Psoas muscle (tissue), 8 donors: ENCODE results near the gene LCOR. TPM values are rescaled to one million over a fixed set of nuclear protein-coding genes. Genes with fewer than 3 reads are reported as not detected.

Source experiments
- ATAC-seq, 4 donors: fragments of 200-7000 bp; cut with Tn5 transposase; one replicate each; pipeline ENCODE4 v1.9.1; 2020; ENCODE audit warnings: moderate library complexity in 3 of 4, mild to moderate bottlenecking in 2 of 4
- DNase-seq, 2 donors: peaks; one replicate each; pipeline ENCODE4 v3.0.0-alpha.2; 2020
- H3K27ac ChIP-seq: fragments of 200-600 bp; one replicate; pipeline ENCODE4 v1.8.0; 2022
- H3K27me3 ChIP-seq, 3 donors: fragments of 200-600 bp in 1 of 3; one replicate each; pipeline versions ENCODE4 v1.6.1 to v1.8.0; 2013 to 2022; ENCODE audit warnings: low read length in 2 of 3, mild to moderate bottlenecking in 2 of 3, moderate library complexity in 1 of 3; ENCODE audit not compliant: insufficient read depth in 3 of 3
- H3K36me3 ChIP-seq, 2 donors: fragments of 200-600 bp in 1 of 2; one replicate each; pipeline versions ENCODE4 v1.6.1 to v1.8.0; 2013 to 2022; ENCODE audit warnings: low read depth in 1 of 2, mild to moderate bottlenecking in 1 of 2, moderate library complexity in 1 of 2; ENCODE audit not compliant: insufficient read depth in 1 of 2
- H3K4me1 ChIP-seq: fragments of 200-600 bp; one replicate; pipeline ENCODE4 v1.8.0; 2022
- H3K4me3 ChIP-seq: fragments of 200-600 bp; one replicate; pipeline ENCODE4 v1.8.0; 2022; ENCODE audit warnings: mild to moderate bottlenecking
- H3K9me3 ChIP-seq: fragments of 200-600 bp; one replicate; pipeline ENCODE4 v1.8.0; 2022
- WGBS, 3 donors: extraction: QIAGEN DNeasy Blood & Tissue Kit; methylation state at CpG; one replicate each; pipeline versions ENCODE4 v1.1.6 to v1.1.7; 2013; 5-methylcytosine and 5-hydroxymethylcytosine counted together
- intact Hi-C, 2 donors: fragments of 100-400 bp; cut with DNase I; formaldehyde crosslinking; loops; one replicate each; pipeline versions ENCODE4 v1.11.0 to v1.14.2; 2022
- polyA plus RNA-seq, 3 donors: library from polyadenylated mRNA; stranded (reverse); fragments of 200-250 nt; gene quantifications; one replicate each; pipeline ENCODE4 v1.2.3, GENCODE V29; 2013
- total RNA-seq, 4 donors: library from RNA; stranded (reverse); fragmentation: NEBNext Ultra II Directional in 2 of 4; extraction: Animal tissue kit (Norgen Biotek cat#: 25700) in 2 of 4; gene quantifications; one replicate each; pipeline versions ENCODE4 v1.2.1 to v1.2.4, GENCODE V29; 2021 to 2023
- TF ChIP-seq, protein P1 (sequence below): fragments of 200-600 bp; IDR thresholded peaks from one replicate; pipeline ENCODE4 v1.8.0; 2022; ENCODE audit warnings: antibody characterized with exemption
- donor health status: healthy with polysubstance abuse.
- donor health status: DM: no; HTN: no; CAD: no; lungs with moderate emphysema.
- donor health status: Bipolar disorder and iron deficiency.
- donor health status: healthy.
- donor health status: DM: yes; HTN: yes; CAD: no.
- donor health status: DM: no; HTN: no; CAD: no.
- donor health status: DM: no; HTN: no; CAD: no.
- donor health status: DM: yes; HTN: yes; CAD: no.

The LCOR gene
- total and polyA plus RNA-seq, 7 donors = 1.7 to 30.4 (median 13.6) TPM

DNA sequence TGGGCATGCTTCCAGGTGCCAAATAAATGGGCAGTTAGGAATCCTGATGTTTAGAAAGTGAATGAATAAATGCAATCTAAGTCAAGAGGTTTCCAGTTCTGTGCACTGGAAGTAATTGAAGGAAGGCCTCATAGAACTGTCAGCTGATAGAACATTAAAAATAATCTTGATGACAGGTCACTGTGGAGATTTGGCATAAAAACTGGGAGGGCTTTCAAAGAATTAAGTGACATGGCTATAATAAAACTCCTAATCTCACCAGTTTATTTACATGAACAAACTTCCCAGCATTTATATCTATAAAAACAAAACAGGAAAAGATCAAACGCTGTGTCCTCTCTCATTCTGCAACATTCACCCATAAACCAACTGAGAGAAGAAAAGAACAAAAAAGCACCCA is 183.1 kb downstream of the LCOR start:
- H3K27me3 ChIP-seq = no peaks in the 10 kb centered on the region
- peak overlapping the region; percentile 68 for H3K27ac ChIP-seq
- no peaks in the 10 kb centered on the region for H3K9me3 ChIP-seq
- intact Hi-C loops = loop anchor here in 1 of 2 donors (10.0 kb wide), 1 partner anchor 60 kb away; no protein-coding TSS in a partner anchor
- no peak overlapping the region for H3K4me3 ChIP-seq
- no peaks in the 10 kb centered on the region for H3K36me3 ChIP-seq
- DNase-seq (no peak), ATAC-seq (peak in 1 of 4 donors; percentile 71)
- TF ChIP-seq, protein P1, sequence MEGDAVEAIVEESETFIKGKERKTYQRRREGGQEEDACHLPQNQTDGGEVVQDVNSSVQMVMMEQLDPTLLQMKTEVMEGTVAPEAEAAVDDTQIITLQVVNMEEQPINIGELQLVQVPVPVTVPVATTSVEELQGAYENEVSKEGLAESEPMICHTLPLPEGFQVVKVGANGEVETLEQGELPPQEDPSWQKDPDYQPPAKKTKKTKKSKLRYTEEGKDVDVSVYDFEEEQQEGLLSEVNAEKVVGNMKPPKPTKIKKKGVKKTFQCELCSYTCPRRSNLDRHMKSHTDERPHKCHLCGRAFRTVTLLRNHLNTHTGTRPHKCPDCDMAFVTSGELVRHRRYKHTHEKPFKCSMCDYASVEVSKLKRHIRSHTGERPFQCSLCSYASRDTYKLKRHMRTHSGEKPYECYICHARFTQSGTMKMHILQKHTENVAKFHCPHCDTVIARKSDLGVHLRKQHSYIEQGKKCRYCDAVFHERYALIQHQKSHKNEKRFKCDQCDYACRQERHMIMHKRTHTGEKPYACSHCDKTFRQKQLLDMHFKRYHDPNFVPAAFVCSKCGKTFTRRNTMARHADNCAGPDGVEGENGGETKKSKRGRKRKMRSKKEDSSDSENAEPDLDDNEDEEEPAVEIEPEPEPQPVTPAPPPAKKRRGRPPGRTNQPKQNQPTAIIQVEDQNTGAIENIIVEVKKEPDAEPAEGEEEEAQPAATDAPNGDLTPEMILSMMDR = no peak
- peaks cover 15% of the 10 kb centered on the region for H3K4me1 ChIP-seq
- WGBS, 3 donors = 29 to 43% (median 33%) methylated on average over 1 of the region's 1 CpG

DNA sequence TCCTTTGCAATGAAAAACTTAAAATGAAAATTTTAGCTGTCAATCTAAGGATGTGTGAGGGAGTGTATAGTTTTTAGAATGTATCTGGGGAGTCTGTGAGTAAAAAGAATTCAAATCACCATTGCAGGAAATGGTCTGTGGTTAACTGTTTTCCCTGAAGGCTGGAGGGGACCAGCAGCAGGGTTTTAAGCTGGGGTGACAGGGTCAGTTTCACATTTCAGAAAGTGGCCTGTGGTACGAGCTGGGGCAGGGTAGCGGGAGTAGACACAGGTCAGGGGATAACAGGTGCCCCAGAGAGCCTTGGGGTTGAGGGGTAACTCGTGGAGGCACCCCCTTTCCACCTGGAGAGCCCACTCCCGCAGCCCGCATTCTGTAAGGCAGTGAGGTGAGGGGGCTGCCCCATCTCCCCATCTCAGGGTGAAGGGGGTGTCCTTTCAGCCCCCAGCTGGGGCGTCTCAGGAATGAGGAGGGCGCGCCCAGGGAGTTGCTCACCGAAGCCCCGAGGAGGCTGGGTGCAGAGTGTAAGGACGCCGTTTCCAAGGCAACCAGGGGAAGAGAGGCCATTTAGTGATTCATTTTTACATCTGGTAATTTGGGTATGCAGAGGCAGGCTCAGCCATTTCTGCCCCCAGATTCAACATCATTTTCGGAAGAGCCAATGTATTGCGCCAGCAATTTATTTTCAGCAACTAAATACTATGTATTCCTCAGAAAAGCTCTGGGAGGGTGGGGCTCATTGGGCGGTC is 184.8 kb downstream of the LCOR start:
- ATAC-seq (no peak), DNase-seq (no peak)
- Histone ChIP-seq H3K27me3 (no peaks in the 10 kb centered on the region), H3K27ac (no peak overlapping the region), H3K4me1 (peaks cover 27% of the 10 kb centered on the region), H3K4me3 (no peak overlapping the region), H3K36me3 (no peaks in the 10 kb centered on the region), H3K9me3 (no peaks in the 10 kb centered on the region)
- intact Hi-C loops = loop anchor here in 1 of 2 donors (10.0 kb wide), 1 partner anchor 62 kb away; no protein-coding TSS in a partner anchor
- 82 to 87% (median 85%) methylated on average over 15 of the region's 15 CpGs for WGBS, 3 donors
- TF ChIP-seq, protein P1 = no peak

DNA sequence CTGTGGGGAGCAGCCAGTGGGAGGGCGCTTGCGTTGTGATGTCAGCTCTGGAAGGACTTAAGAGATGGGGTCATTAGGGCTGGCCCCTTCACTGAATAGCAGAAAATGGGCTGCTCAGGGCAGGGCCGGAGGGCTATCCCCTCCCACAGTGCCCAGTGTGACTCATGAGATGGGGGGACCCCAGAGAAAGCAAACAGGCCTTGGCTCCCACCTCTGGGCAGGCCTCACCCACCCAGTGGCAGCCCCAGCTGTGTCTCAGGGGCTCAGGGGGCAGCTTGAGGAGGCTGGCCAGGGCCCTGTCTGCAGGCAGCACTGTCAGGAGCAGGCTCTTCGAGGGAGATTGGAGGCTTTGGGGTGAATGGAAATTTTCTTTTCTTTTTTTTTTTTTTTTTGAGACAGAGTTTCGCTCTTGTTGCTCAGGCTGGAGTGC is 185.4 kb downstream of the LCOR start:
- Histone ChIP-seq H3K4me3 (no peak overlapping the region), H3K36me3 (no peaks in the 10 kb centered on the region), H3K9me3 (no peaks in the 10 kb centered on the region), H3K27ac (no peak overlapping the region), H3K27me3 (no peaks in the 10 kb centered on the region), H3K4me1 (peaks cover 27% of the 10 kb centered on the region)
- no peak for ATAC-seq
- intact Hi-C loops = loop anchor here in 1 of 2 donors (10.0 kb wide), 1 partner anchor 63 kb away; no protein-coding TSS in a partner anchor
- TF ChIP-seq, protein P1 = no peak
- 83 to 91% (median 86%) methylated on average over 5 of the region's 5 CpGs for WGBS, 3 donors
- DNase-seq = no peak

DNA sequence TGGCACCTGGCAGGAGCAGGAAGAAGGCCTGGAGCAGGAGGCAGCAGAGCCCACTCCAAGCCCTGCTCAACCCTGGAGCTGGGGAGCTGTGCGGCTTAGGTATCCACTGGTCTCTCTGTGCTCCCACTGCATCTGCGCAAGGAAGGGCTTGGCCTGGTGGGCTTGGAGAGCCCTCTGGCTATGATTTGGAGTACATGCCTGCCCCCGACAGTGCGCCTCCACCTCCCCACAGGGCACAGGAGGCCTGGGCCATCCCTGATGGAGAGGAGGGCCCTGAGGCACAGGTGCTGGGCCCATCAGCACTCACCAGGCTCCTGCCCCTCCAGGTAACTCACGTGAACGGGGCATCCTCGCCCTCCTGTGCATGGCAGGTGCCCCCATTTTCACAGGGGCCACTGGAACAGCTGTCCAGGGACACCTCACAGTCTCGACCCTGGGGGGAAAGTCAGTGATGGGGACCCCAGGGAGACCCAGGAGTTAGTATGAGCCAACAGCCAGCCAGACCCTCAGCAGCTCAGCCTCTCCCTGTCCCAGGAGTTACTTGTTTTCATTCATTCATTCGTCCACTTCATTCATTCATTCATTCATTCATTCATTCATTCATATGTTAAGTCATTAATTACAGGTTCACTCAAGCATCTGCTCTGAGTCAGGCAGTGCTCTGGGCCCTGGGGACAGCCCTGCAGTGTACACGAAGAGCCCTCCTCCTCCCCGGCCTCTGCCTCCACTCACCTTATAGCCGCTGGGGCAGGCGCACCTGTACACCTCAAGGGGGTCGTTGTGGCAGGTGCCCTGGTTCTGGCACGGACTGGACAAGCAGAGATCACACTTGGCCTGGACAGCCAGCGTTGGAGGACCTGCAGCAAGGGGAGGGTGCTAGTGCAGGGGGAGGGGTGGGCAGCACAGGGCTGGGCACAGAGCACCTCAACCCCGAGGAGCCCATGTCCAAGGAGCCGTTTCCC is 186.4 kb downstream of the LCOR start:
- H3K4me3 ChIP-seq = no peak overlapping the region
- no peaks in the 10 kb centered on the region for H3K9me3 ChIP-seq
- ATAC-seq = no peak
- H3K4me1 ChIP-seq = peaks cover 29% of the 10 kb centered on the region
- H3K27ac ChIP-seq = no peak overlapping the region
- H3K27me3 ChIP-seq = no peaks in the 10 kb centered on the region
- H3K36me3 ChIP-seq = no peaks in the 10 kb centered on the region
- intact Hi-C loops = loop anchor here in 1 of 2 donors (10.0 kb wide), 1 partner anchor 64 kb away; no protein-coding TSS in a partner anchor
- 90 to 93% (median 92%) methylated on average over 17 to 18 of the region's 18 CpGs for whole genome bisulfite sequencing, 3 donors
- TF ChIP-seq, protein P1 = no peak
- DNase-seq = no peak
